GM19467 (cell line): ENCODE data around the gene LRRK1.

ENCODE experiments used
- ATAC-seq: cut with Tn5 transposase; IDR thresholded peaks from one replicate; pipeline ENCODE4 v1.9.1; 2021; ENCODE audit warnings: mild to moderate bottlenecking, moderate library complexity; ENCODE audit not compliant: unreplicated experiment

Gene LRRK1

DNA sequence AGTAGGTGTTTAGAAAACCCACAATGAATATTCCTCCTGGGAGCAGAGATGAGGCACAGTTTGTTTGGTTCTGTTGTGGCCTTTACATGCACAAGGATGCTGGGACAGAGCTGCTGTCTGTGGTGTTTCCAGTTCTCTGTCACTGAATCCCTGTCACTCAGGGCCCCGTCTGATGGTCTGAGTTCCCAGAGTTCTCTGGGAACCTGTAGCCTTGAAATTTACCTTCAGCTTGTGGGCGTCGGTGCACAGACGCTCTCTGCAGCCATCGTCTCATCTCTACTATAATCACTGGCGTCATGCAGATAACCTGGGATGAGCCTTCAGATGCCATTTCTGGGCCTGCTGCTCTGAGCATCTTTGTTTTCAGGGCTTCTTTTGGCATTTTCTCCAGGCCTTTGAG lies 81.9 kb downstream of the LRRK1 start:
- ATAC-seq: no peak

DNA sequence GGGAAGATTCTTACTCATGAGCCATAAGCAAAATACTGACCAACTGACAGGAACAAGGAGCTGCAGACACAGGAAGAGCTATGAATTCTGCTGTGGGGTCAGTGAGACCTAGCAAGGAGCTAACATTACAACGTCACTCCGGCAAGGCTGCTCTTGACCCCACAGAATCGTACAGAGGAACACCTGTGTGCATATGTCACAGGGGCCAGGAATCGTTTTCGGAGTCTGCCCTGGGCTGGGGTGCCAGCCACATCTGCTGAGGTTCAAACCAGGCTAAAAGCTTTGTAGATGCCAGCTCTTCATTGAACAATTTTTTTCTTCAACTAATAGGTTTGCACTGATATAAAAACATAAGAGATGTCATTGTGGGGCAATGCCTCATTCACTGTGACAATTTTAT lies 82.6 kb downstream of the LRRK1 start:
- no peak for ATAC-seq

DNA sequence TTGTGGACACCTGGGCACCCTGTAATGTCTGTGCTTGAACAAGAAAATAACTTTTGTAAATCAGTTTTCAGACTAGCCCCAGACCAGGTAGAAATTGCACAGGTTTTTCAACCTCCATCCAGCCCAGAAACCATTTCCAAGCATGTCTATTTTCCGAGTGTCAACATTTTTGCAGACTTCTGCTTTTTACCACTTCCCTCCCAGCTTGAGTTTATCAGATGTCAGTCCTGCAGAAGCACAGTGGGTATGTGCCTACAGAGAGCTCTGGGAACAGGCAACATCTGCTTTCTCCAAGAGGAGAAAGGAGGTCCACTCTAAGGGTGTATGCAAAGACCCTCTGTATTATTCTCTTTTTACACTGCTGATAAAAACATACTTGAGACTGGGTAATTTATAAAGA lies 83.9 kb downstream of the LRRK1 start:
- no peak for ATAC-seq

DNA sequence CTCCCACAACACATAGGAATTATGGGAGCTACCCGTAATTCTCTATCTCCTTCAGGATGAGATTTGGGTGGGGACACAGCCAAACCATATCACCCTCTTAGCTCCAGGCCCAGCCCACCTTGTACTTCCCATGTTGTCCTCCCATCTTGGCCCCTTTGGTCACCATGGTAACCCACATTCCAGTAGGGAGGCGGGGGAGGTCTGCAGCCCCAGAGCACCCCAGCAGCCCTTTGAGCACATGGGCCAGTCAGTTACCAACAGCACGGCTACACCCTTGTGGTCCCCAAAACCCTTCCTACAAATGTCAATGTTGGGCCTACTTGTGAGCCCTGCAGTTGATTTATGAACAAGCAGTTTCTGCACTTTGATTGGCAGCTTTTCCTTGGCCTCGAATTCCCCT lies 84.5 kb downstream of the LRRK1 start:
- no peak for ATAC-seq

GRCh38 chr15:101004500-101004899 lies 85.3 kb downstream of the LRRK1 start:
- no peak for ATAC-seq

DNA sequence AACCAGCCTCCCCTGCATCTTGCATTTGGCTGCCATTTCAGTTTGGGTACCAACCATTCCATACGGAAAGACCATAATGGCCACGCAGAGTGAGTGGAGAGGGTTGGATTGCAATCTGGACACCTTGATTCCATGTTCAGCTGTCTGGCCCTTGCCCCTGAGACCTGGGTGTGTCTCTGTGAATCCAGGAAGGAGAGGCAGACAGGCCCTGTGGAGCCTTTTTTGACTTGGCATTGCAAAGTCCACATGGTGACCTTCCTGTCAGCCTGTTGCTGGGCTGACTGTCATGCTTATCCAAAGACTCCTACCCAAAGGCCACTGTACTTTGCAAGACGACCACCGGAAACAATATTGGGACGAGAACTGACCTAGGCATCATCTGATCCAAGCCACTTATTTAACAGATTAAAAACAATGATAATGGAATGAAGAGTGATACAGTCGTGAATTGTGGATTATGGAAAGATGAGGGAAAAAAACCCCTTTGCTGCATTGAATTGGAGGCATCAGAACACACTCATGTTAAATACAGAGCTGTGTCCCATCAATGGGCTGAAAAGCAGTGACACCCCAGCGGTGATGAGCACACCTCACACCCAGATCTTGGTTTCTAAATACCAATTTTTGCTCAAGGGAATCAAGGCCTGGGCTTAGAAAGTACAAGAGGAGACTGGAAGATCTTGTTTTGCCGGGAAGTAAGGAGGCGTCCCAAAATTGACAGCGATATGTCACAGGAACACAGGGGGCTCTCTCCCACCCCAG lies 86.0 kb downstream of the LRRK1 start:
- no peak for ATAC-seq

DNA sequence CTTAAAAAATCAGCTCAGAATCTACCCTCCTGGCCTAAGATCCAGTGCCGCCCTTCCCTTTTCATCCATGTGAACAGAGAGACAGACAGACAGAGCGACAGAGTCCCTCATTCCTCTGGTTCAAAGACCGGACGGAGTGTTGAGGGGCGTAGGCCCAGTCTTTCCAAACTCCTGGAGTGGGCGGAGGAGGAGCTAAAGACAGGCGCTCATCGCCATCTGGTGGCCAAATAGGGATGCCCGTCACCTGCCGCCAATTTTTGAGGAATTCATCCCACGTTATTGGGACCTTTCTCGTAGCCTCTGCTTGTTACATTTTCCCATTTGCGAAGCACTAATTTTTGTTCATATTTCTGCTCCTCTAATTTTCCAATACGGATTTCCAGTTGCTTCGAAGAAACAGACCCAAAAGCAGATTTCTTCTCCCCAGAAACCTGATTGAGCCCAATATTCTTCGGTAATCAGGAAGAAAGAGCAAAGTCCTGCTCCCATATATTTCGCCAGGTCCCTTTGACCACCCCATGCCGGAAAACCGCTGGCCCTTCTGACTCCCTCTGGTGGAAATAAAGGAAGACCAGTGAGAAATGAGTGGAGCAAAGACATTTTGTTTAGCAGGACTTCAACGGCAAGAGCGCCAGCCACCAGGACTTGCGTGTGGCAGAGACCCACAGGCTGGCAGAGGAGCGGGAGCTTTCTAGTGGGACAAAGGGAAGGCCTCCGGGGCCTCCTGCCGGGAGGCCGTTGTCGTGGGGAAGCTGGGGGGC lies 88.0 kb downstream of the LRRK1 start:
- no peak for ATAC-seq

DNA sequence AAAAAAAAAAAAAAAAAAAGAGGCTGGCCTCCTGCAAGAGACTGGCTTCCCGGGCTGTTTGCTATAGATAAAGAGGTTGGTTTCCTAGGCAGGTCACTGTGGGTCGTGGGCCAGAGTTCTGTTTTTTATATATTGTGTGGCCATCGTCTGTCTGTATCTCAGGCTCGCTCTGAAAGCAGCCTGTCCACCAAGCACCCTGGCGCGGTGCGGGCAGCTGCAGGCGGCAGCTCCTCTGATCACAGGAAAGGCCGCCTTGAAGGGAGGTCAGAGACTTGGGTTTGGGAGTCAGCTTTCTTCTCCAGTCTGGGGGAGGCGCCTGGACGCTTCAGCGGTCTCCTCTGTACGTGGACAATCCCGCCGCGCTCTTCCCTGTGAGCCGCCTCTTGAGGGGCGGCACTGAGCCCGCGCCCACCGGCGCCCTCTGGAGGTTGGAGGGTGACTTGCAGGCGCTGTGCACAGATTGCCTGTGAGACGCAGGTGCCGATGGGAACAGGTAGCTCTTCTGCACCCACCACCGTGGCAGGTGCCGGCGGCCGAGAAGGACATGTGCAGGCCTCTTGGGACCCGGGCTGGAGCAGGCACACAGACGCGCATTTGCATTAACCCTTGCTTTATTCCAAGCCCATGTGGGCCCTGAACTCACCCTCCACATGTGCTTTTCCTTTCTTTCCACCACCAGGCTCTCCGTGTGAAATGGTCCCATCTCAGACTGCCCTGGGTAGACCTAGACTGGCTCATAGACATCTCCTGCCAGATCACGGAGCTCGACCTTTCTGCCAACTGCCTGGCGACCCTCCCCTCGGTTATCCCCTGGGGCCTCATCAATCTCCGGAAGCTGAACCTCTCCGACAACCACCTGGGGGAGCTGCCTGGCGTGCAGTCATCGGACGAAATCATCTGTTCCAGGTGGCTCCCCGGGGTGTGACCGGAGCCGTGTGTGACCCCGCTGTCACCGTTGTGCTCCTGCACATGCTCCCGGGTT lies 89.3 kb downstream of the LRRK1 start:
- ATAC-seq: peak; percentile 75

- ATAC-seq: no peak
These were observed 90.0 kb downstream of the LRRK1 start for GRCh38 chr15:101009176-101009575.

DNA sequence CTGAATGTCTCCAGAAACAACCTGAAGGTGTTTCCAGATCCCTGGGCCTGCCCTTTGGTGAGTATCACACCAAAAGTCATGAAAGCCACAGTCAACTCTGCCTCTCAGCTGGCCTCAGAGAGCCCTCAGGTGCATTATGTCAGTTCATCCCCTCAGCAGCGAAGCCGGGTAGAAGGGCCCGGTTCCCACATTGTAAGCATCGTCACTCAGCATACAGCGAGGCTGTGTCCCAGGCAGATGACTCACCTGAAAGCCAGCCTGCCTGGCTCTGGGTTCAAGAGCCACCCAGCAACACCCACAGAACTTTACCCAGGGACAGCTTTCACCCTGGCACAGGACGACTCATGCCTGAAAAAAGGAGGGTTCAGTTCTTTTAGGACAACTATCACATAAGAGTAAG lies 91.6 kb downstream of the LRRK1 start:
- ATAC-seq: no peak

DNA sequence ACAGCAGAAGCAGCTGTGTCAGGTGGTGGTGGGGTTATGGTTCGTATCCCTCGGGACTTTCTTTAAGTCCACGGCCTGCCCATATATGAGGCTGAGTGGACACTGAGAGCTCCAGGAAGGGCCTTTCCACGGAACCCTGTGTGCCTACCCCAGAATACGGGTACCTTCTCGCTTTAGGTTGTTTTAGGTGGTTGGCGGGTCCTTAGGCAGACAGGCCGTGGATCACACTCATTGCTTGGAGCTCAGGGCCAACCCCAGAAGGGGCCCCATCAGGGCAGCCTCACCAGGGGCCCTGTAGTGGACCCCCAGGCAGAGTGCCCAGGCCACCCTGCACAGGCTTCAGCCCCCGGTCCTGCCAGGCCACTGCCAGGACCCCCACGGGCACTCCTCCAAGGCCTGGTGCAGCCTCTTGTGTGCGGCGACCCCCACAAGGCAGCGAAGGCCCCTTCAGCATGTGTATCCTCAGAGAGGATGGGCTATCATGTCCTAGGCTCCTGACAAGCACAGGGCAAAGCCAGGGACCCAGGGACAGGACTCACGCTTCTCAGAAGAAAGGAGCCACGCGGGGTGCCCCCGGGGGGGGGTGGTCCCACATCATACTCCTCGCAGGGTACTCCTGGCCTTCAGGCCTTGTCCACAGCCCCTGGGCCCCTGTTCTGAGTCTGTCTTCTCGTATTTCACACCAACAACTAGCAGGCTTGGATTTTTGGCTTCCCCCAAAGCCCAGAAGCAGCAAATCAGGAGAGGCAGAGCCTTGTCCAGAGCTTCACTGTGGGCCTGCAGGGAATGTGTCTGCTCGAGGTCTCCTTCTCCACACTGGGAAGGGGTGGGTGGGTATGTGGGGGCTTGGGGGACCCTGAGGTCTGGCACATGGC lies 93.4 kb downstream of the LRRK1 start:
- no peak for ATAC-seq

- no peak for ATAC-seq
These were observed 94.0 kb downstream of the LRRK1 start for GRCh38 chr15:101013201-101013550.

DNA sequence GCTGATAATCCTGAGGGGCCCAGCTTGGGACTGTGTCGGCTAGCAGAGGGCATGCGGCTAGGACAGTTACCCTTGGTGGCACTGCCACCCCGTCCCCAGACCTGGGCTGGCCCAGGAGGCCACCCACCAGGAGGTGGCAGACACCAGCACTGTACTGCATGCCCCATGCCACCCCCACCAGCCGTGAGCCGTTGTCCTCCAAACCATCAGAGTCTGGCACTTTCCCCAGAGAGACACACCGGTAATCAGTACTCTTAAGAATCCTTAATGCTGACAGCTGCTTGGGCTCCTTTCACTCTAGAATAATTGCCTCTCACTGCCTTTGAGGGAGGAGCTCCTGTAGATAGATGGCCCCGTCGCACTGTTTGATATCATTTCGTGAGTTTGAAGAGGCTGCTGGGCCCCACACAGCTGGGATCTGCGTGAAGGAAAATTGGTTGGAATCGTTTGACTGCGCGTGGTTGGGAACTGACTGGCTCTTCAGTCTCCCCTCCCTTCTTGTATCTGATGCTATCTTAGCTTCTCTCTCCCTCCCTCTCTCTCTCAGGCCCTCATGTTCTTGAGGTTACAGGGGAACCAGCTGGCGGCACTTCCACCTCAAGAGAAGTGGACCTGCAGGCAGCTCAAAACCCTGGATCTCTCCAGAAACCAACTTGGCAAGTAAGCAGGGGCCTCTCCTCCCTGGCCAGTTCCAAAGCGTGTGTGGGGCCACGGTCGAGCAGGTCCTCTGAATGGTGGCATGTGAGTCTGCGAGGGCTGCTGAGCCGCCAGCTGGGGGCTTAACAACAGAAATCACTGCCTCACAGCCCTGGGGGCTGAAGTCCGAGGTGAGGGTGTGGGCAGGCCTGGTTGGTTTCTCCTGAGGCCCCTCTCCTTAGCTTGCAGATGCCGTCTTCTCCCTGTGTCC lies 94.9 kb downstream of the LRRK1 start:
- no peak for ATAC-seq

GRCh38 chr15:101014921-101015841 lies 96.0 kb downstream of the LRRK1 start:
- no peak for ATAC-seq

DNA sequence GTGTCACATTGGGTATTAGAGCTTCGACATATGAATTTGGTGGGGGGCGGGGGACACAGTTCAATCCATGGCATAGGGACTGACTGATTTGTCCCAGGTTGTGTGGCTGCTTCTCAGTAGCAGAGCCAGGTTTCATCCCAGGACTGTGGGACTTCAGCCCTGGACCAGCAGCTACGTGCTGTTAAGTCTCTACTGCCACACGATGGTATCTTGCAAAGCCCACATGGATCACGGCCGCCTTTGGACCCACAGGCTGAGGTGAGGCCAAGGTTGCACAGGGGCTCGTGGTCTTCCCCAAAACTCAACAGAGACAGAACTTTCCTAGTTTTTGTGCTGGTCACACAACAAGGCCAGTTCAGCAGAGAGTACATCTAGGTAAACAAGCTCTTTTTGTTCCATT lies 97.4 kb downstream of the LRRK1 start:
- no peak for ATAC-seq

DNA sequence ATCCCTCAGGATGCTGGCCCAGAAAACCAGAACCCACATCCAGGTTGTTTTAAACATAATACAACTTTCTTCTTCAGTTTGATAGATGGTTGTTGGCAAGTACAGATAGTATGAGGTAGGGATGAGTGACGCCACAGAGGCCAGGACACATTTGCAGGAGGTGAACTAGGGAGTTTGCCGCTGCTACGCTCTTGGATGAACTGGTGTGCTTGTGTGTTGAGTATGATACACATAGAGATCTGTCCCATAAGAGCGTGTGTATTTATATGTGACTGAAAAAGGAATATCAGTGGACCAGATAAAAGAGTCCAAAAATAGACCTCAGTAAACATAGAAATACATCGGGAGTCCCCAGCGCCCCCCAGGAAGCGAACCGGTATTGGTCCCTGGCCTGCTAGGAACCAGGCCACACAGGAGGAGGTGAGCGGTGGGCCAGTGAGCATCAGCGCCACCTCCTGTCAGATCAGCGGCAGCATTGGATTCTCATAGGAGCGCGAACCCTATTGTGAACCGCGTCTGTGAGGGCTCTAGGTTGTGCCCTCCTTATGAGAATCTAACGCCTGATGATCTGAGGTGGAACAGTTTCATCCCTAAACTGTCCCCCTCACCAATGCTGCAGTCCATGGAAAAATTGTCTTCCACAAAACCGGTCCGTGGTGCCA lies 98.1 kb downstream of the LRRK1 start:
- ATAC-seq: no peak

- ATAC-seq: no peak
These were observed 98.9 kb downstream of the LRRK1 start for GRCh38 chr15:101018016-101018415.

DNA sequence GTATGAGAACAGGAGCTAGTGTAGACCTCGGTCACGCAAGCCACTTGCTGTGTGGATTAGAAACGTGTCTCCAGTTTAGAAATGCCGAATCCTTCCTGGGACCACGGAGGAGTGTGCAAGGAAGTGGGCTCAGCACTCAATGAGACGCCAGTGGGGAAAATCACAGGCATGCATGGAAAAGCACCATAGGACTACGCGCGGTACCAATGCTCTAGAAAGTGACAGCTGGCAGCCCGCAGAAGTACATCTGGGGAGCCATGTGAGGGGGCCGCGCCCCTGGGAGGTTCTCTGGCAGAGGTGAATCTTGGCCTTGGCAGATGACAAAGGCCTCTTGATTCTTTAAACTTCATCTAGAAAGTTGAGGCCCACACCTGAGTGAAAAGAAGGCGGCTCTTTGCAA lies 99.3 kb downstream of the LRRK1 start:
- ATAC-seq: no peak
